ENCODE measurements around the gene ELAVL2.

ELAVL2 gene

GRCh38 chr9:23721466-23721865, 104.6 kb downstream of the ELAVL2 start:
- no peak for DNase-seq

- DNase-seq = no peak
These were observed 108.5 kb downstream of the ELAVL2 start for GRCh38 chr9:23717505-23717904.

DNA sequence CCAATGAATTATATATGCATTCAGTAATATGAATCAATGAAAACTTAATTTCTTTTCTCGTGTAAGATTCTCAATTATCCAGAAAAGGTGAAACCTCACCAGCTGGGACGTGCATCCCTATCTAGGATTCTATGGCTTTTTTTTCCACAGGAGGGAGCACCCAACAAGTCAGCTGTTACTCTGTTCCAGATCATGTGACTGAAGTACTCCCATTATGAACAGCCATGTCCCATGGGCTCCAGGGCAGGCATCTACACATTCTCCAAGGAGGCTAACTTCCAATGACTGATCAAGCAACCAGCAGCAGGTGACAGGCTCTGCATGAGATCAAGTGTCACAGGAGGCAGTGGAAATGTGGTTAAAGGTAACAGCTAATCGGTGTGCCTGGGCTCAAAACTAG, 118.8 kb downstream of the ELAVL2 start:
- DNase-seq = no peak

GRCh38 chr9:23702311-23702922, 123.6 kb downstream of the ELAVL2 start:
- no peak for DNase-seq

GRCh38 chr9:23701291-23701690, 124.7 kb downstream of the ELAVL2 start:
- no peak for DNase-seq

DNA sequence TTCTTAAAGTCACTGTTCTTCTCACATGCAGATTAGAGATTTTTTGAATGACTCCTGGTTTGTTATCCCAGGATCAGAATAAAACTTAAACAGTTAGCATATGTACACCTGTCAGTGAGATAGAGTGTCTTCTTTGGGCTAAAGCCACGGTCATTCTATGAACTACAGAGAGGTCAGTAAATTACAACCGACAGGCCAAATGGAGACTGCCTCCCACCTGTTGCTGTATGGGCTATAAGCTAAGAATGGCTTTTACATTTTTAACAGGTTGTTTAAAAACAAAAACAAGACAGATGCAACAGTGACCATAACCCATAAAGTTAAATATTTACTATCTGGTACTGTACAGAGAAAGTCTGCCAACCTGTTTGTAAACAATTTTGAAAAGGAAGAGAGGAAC, 125.7 kb downstream of the ELAVL2 start:
- no peak for DNase-seq

DNA sequence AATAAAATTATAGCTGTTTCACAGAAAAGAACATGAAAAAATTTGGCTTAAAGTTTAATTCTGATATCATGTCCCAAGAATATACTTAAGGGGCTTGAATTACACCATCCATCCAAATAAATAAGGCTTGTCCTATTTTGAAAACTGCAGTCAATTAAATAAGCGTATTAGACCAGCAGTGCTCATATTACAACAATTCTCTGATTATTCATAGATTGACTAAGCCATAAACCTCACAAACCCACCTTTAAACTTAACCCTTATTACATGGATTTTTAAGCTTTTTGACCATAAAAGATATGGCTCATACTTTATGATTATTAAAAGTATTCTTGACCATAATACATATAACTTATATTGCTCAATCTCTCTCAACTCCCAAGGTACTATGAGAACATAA, 127.9 kb downstream of the ELAVL2 start:
- DNase-seq = no peak

DNA sequence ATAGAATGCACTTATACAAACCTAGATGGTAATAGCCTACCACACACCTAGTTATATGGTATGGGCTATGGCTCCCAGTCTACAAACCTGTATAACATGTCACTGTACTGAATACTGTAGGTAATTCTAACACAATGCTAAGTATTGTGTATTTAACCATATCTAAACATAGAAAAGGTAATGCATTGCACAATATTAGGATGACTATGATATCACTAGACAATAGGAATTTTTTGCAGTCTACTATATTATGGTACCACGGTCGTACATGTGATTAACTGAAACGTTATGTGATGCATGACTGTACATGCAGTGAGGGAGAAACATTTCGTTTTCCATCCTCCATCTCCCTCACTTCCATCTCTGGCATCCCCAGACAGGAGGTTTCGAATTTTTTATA, 130.5 kb downstream of the ELAVL2 start:
- DNase-seq = no peak

- DNase-seq = no peak
These were observed 132.7 kb downstream of the ELAVL2 start for GRCh38 chr9:23693374-23693773.

- DNase-seq = no peak
These were observed 139.1 kb downstream of the ELAVL2 start for GRCh38 chr9:23686896-23687295.

DNA sequence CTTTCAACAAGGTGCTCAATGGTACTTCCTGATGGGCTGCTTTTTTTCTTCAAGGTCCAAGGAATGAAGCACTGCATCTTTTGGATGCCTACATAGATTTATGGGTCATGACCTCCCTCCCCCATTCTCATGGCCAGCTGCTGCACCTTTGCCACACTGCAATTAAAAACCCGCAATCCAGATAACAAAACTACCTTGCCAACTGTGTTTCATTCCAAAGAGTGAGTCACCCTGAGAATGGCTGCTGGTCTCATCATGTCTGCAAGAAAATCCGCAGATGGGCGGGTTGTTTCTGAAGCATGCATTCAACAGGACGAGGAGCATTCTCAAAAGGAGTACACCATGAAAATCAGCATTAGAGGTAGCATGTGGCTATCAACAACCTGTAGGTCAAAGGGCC, 139.8 kb downstream of the ELAVL2 start:
- peak; percentile 51 for DNase-seq

DNA sequence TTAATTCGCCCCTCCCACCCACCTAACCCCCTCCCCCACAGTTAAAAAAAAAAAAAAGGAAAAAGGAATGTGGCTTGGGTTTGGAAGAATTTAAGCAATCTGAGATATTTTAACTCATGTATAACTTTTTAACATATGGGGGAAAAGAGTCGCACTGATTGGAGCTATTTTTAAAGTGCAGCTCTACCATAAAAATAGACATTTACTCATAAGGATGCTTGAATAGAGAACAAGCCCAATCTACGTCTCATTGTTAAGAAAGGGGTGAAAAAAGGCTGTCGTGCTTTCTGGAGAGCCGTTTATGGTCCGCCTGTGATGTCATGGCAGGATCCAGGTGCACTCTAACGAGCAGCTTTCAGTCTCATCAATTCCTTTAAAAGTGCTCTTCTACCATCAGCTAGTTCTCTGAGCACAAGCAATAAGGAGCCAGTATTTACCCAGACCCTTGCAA, 142.4 kb downstream of the ELAVL2 start:
- peak; percentile 76 for DNase-seq

GRCh38 chr9:23682891-23683431, 143.1 kb downstream of the ELAVL2 start:
- peak; percentile 57 for DNase-seq

GRCh38 chr9:23682352-23682751, 143.7 kb downstream of the ELAVL2 start:
- DNase-seq = no peak

GRCh38 chr9:23677446-23677845, 148.6 kb downstream of the ELAVL2 start:
- DNase-seq = no peak

DNA sequence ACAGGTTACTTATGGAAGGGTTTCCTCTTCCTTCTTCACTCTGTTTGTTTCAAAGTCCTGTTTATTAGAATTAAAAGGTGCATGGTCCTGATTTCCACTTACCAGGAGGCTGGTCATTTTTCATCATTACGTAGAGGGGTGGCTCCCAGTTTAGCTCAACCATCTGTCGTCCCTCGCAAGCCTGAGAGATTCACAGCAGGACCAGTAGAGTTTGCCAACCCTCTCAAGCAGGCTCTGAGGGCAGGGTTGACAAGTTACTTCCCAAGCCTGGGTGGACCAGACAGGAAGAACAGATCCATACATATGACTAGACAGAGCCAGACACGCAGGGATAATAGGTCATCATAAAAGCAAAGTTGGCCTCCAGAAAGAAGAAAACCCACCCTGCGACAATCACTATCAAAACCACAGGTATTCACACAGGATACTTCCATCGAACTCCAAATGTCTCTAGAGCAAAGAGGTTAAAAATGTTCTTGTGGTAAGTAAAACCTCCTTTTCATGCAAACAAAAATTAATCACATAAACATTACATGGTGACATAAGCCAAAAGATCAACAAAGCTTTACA, 151.9 kb downstream of the ELAVL2 start:
- DNase-seq = peak; percentile 18

- no peak for DNase-seq
These were observed 153.9 kb downstream of the ELAVL2 start for GRCh38 chr9:23672151-23672550.

GRCh38 chr9:23669776-23670175, 156.3 kb downstream of the ELAVL2 start:
- DNase-seq = no peak

- no peak for DNase-seq
These were observed 160.4 kb downstream of the ELAVL2 start for GRCh38 chr9:23665635-23666034.

DNA sequence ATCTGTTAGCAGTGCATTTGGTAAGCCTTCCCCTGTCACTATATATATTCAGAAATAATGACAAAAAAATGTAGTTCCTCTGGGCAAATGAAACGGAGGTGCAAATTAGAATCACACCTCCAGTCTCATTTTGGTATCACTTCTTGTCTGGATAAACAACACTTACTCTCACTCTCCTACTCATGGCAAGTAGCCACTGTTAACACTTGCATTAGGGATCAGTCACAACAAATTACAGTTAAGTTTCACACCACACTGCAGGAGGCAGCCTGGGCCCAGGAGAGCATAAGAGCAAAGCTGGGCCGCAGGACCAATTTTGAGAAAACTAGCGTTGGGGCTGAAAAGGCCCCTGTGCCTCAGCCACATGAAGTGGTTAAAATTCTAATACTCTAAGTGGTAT, 161.0 kb downstream of the ELAVL2 start:
- DNase-seq = no peak

DNA sequence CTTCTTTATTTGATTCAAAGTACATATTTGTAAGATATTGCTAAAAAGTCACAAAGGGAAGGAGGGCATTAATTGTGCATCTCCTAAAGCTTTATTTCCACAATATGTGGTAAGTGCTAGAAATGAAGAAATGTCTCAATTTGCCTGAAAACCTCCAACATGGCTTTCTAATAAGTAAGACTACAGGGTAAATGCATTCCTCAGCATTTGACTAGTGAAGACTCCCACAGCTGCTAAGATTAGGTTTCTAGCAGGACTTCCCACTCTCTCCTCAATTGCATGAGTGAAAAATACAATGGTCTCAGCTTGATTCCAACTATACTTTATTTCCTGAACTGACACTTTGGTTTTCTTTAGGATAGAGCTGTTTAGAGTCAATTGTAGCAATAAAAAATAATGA, 162.1 kb downstream of the ELAVL2 start:
- DNase-seq = no peak

GRCh38 chr9:23663536-23663935, 162.5 kb downstream of the ELAVL2 start:
- DNase-seq = peak; percentile 66

- no peak for DNase-seq
These were observed 162.9 kb downstream of the ELAVL2 start for GRCh38 chr9:23663125-23663524.

- no peak for DNase-seq
These were observed 163.7 kb downstream of the ELAVL2 start for GRCh38 chr9:23662320-23662719.
